HG03280 (cell line): ENCODE data around the gene PCCA.
"Not testable (repeated sequence)": the region's sequence is repeated elsewhere in the genome, so short reads cannot be mapped to it uniquely, and the experiment has no call there.

ENCODE experiments used
- ATAC-seq: cut with Tn5 transposase; IDR thresholded peaks from one replicate; pipeline ENCODE4 v1.9.1; 2021; ENCODE audit warnings: mild to moderate bottlenecking, moderate library complexity; ENCODE audit not compliant: unreplicated experiment

PCCA gene

DNA sequence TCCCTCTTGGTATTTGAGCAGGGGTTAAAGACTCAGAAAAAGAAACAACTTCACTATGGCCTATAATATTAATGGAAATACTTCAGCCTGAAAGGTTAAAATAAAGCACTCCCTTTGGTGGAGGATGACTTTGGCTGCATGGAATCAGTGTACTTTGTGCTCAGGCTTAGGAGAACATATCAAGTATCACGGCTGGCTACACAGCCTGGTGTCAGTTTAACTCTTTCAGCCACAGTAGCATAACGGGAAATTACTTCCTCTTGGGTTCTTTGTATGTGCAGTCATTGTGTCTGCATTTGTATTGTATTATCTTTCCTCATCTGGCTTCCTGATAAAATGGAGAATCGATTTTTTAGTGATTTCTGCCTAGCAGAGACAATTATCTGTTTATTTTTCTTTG is 260.7 kb downstream of the PCCA start:
- ATAC-seq = no peak

GRCh38 chr13:100350601-100351000 is 261.7 kb downstream of the PCCA start:
- ATAC-seq = no peak

GRCh38 chr13:100356426-100356825 is 267.5 kb downstream of the PCCA start:
- ATAC-seq = no peak

DNA sequence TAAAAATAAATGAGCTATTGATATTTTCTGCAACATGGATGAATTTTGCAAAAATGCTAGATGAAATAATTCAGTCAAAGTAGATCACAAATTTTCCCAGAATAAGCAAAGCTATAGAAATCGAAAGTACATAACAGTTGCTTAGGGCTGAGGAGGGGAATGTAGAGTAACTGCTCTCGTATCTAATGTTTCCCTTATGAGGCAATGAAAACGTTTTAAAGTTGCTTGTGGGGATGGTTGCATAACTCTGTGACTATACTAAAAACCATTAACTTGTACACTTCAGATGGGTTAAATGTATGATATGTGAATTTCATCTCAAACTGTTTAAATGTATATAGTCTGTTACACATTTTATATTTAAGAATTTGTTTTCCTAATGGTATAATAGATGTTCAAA is 268.0 kb downstream of the PCCA start:
- no peak for ATAC-seq

- no peak for ATAC-seq
These were observed 268.9 kb downstream of the PCCA start for GRCh38 chr13:100357764-100358163.

DNA sequence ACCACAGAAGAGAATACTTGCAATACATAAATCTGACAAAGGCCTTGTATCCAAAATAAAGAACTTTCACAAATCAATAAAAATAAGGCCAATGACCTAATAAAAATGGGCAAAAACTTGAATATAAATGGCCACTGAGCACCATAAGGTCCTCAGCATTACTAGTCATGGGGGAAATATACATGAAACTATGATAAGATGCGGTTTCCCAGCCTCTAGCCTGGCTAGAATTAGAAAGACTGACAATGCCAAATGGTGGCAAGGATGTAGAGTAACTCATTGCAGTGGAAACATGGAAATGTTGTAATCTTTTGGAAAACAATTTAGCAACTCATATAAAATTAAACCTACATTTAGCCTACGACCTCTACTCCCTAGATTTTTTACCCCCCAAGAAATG is 272.6 kb downstream of the PCCA start:
- no peak for ATAC-seq

- no peak for ATAC-seq
These were observed 273.5 kb downstream of the PCCA start for GRCh38 chr13:100362371-100362770.

DNA sequence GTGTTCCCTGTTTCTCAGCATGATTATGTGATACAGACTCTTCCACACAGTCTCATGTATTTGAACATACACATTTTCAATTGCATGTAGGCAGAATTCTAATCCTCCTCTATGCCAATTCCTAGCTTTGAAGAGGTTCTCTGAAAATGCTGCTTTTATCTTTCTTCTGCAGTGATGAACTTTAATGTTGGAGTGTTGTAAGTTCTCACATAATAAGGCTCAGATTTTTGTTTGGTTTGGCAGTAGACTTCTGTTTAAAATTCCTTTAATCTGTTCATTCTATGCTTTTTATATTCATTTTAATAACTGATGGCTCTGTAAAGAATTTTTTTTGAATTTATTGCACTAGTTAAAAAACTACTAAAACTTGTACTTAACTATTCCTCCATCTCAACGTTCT is 273.9 kb downstream of the PCCA start:
- ATAC-seq = no peak

GRCh38 chr13:100363285-100363711 is 274.4 kb downstream of the PCCA start:
- no peak for ATAC-seq

DNA sequence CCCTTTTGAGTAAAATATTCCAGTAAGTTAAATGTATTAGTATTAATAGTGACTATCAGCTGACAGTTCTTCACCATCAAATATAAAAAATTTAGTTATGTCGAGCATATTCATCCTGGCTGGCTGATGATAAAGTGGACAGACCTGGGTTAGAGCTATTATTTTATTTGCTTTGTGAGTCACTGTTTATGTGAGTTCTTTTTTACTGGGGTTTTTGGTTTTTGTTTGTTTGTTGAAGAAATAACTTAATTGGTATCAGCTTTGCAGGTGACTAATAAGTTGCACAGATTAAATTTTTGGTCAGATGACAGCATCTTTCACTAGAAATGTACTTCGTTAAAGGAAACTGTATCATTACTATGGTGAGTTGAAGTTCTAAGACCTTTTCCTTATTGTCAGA is 275.0 kb downstream of the PCCA start:
- no peak for ATAC-seq

GRCh38 chr13:100364591-100364990 is 275.7 kb downstream of the PCCA start:
- ATAC-seq = no peak

GRCh38 chr13:100365680-100366079 is 276.8 kb downstream of the PCCA start:
- no peak for ATAC-seq

GRCh38 chr13:100378533-100378932 is 289.6 kb downstream of the PCCA start:
- ATAC-seq = no peak

- no peak for ATAC-seq
These were observed 292.8 kb downstream of the PCCA start for GRCh38 chr13:100381595-100382224.

GRCh38 chr13:100382785-100383184 is 293.9 kb downstream of the PCCA start:
- no peak for ATAC-seq

DNA sequence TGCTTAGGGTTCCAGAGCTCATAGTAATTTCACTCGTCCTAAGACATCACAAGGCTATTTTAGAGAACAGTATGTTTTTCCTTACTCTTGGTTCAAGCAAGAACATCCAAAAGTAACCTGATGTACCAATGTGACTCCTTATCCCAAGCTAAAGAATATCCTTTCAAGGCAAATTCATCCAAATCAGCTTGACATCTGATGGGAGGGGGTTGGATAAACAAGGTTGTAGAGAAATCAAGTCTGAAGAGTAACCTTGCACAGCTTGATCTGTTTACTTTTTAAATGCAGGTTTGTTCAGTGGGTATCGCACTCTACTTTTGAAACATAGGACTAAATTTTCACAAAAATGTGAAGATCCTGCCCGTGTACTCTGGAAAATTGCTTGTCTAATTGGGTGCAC is 298.5 kb downstream of the PCCA start:
- no peak for ATAC-seq

DNA sequence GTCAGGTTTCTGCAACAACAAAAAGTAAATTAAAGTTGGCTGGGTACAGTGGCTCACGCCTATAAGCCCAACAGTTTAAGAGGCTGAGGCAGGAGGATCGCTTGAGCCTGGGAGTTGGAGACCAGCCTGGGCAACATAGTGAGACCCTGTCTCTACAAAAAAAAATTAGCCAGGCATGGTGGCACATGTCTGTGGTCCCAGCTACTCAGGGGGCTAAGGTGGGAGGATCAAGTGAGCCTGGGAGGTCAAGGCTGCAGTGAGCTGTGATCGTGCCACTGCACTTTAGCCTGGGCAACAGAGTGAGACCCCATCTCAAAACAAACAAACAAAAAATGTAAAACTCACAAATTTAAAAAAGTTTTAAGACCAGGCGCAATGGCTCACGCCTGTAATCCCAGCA is 299.3 kb downstream of the PCCA start:
- not testable (repeated sequence) for ATAC-seq

DNA sequence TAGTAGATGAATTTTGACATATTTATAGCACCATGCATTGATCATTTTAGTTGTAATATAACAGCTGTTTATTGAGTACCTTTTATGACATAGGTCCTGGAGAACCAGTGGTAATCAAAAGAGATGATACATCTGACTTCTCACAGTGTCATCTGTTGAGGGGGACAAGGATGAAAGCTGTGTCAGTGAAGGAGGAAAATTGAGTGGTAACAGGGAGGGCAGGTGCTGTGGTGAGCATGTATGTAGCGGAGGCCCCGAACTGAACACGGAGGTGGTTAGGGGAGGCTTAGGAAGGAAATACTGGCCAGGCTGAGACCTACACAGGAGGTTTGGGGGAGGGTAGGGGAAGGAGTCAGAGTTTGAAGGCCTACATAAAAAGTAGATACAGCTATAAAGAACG is 300.0 kb downstream of the PCCA start:
- no peak for ATAC-seq

- no peak for ATAC-seq
These were observed 300.7 kb downstream of the PCCA start for GRCh38 chr13:100389617-100390016.

GRCh38 chr13:100392709-100393630 is 304.1 kb downstream of the PCCA start:
- peak; percentile 36 for ATAC-seq

GRCh38 chr13:100394005-100394695 is 305.3 kb downstream of the PCCA start:
- peak; percentile 94 for ATAC-seq
